HG03175 (cell line): ENCODE data around the gene ATP10A.
"Not testable (repeated sequence)": the region's sequence is repeated elsewhere in the genome, so short reads cannot be mapped to it uniquely, and the experiment has no call there.

Experiments used
- ATAC-seq: cut with Tn5 transposase; IDR thresholded peaks from one replicate; pipeline ENCODE4 v1.9.1; 2021; ENCODE audit warnings: mild to moderate bottlenecking, moderate library complexity; ENCODE audit not compliant: unreplicated experiment

The ATP10A gene

GRCh38 chr15:25670621-25671020 lies 192.5 kb downstream of the ATP10A start:
- ATAC-seq = no peak

GRCh38 chr15:25670025-25670554 lies 193.0 kb downstream of the ATP10A start:
- ATAC-seq = no peak

DNA sequence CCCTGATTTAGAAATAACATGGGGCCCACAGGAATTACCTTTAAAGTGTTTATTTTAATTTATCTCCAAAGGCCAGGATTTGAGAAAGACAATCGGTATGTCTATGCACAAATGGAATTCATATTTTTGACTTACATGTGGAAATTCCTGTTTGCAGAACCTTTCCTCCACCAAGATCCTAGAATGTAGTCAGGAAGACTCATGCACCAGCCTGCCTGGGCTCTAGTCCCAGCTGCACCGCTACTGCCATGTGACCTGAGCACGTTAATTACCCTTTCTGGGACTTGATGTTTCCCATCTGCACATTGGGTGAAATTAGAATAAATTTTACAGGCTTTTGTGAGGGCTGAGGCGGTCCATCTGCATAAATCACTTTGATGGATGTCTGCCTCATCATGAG lies 194.2 kb downstream of the ATP10A start:
- ATAC-seq = no peak

DNA sequence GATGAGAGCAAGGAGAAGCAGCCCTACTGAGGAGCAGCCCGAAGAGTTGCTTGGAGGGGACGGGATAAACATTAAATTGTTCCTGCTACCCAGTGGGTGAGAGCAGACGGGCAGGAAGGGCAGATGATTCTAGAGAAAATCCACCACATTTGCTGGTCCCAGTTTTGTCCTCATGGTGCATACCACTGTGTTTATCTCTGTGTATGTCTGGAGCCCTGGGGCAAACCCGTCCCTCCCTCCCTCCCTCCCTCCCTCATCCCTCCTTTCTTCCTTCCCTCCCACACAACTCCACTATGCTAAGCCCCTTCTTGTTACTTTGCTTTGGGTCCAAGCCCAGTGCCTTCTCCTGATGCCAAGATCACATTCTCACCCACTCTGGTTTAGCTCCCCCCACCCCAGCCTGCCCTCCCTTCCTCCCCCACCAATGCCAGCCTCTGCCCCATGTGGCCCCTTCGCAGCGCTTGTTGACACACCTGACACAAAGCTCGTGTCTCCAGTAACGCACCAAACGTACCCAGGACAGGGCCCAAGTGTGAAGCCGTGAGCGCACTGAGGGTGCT lies 194.8 kb downstream of the ATP10A start:
- ATAC-seq = no peak

- ATAC-seq = no peak
Measured at GRCh38 chr15:25667829-25668228, 195.3 kb downstream of the ATP10A start.

DNA sequence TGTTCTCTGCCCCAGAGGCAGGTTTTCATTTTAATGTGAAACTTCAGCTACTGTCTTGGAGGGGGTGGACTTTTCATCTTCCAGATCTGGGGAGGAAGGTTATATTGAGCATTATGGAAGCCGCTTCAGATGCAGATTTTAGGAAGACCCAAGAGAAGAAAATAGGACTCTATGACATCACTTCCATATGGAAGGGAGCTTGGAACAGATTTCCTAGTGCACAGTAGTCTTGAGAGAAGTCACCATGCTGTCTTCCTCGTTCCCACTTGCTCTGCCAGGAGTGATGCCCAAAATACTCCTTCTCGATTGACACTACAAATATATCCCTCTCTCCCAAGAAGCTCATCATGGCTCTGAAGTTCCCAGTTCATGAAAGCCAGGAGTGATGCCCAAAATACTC lies 197.2 kb downstream of the ATP10A start:
- no peak for ATAC-seq

DNA sequence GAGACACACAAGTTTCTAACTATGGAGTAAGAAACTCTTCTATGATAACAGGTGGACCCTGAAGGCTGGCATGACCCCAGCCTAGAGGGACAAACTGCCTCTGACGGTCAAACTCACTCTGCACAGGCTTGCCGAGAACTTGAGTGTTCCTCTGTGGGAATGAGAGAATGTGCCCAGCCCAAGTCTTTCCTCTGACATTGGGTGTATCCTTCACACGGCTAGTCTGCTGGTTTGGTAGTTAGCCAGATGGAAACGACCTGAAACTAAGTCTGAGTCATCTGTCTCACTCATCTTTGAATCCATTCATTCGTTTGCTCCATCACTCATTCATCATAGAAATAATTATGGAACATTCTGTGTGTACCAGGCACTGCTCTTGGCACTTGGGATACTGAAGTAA lies 198.4 kb downstream of the ATP10A start:
- no peak for ATAC-seq

DNA sequence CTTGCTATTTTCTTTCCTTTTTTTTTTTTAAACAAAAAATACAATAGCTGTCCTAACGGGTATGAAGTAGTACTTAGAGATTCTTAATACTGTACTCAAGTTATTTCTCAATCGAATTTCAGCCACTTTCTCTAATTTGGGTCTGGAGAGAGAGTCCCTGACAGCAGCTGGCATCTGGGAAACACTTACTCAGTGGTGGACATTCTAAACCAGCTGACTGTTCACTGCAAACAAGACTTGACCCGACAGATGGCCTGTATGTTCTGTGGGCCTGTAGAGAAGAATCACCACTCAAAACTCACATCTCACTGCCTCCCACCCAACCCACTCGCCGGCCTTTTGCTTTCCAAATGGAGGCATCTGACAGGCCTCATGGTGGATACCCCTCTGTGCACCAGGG lies 199.6 kb downstream of the ATP10A start:
- no peak for ATAC-seq

- ATAC-seq = no peak
Measured at GRCh38 chr15:25661898-25662297, 201.2 kb downstream of the ATP10A start.

DNA sequence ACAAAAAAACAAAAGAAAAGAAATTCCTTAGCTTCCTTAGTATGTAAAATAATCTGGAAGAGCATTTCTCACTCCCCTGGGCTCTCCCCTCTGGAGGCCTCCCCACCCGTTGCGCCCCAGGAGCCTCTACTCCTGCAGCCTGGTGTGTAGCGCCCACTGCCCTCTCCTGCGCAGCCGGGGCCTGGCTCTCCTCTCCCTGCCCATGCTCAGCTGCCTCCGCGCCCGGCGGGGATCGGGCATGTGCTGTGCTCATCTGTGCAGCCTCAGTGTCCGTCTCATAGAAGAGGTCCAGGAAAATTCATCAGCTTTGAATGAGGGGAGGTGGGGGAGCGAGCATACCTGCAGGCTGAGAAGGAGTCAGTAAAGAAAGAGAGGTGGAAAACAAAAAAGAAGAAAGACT lies 203.9 kb downstream of the ATP10A start:
- ATAC-seq = no peak

DNA sequence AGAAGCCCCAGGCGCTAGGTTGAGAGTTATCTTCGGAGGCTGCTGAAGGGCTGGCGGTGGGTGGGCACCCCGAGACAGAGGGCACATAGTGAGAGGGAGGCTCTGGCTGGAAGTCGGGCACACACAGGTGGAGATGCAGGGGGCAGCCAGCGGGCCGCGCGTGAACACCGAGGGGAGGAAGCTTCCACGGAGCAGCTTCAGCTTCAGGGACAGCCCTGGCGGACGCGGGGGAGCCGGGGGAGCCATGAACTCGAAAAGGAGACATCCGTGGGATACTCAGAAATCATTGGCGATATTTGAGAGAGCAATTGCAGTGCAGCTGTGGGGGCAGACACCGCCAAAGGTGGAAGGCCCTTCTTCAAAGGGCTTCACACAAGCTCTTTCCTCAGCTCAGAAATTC lies 204.6 kb downstream of the ATP10A start:
- ATAC-seq = no peak

- ATAC-seq = no peak
Measured at GRCh38 chr15:25655207-25655948, 207.7 kb downstream of the ATP10A start.

- no peak for ATAC-seq
Measured at GRCh38 chr15:25653371-25653770, 209.8 kb downstream of the ATP10A start.

- no peak for ATAC-seq
Measured at GRCh38 chr15:25652704-25653103, 210.4 kb downstream of the ATP10A start.

- no peak for ATAC-seq
Measured at GRCh38 chr15:25649390-25649789, 213.7 kb downstream of the ATP10A start.

GRCh38 chr15:25643120-25643519 lies 220.0 kb downstream of the ATP10A start:
- no peak for ATAC-seq

DNA sequence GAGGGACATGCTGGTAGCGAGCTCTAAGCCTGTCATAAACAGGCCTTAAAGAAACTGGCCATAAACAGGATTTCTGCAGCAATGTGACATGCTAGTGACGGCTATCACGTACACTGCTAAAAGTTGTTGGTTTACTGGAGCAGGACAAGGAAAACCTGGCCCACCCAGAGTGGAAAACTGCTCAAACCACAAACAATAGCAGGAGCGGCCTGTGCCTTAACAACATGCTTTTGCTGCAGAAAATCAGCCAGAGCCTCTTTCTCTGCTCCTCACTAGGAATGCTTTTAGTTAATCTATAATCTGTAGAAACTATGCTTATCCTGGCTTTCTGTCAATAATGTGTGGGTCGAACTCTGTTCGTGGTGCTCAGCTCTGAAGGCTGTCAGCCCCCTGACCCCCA lies 221.4 kb downstream of the ATP10A start:
- ATAC-seq = no peak

- no peak for ATAC-seq
Measured at GRCh38 chr15:25641361-25641760, 221.8 kb downstream of the ATP10A start.

DNA sequence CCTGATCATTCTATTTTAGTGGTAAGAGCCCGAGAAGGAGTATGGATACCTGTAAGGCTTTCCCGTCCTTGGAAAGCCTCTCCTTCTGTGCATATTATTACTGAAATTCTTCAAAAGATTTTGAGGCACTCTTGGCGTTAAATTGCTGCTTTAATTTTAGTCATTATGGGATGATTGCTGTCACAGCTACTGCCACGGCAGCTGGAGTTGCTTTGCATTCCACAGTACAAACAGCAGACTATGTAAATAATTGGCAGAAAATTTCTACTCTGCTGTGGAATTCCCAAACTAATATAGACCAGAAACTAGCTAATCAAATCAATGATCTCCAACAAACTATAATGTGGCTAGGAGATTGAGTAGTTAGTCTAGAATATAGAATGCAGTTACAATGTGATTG lies 222.2 kb downstream of the ATP10A start:
- not testable (repeated sequence) for ATAC-seq

DNA sequence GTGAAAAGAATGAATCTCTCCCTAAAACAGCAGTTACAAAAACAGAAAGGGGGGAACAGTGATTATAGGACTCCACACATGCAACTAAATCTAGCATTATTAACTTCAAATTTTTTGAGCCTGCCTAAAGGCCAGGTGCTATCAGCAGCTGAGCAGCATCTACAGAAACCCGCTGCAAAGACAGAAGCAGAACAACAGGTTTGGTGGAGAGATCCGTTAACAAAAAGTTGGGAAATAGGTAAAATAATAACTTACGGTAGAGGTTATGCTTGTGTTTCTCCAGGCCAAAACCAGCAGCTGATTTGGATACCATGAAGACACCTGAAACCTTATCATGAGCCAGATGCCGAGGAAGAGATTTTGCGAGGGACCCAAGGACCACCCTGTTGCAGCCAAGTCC lies 222.7 kb downstream of the ATP10A start:
- ATAC-seq = no peak

- ATAC-seq = not testable (repeated sequence)
Measured at GRCh38 chr15:25636486-25636885, 226.6 kb downstream of the ATP10A start.

DNA sequence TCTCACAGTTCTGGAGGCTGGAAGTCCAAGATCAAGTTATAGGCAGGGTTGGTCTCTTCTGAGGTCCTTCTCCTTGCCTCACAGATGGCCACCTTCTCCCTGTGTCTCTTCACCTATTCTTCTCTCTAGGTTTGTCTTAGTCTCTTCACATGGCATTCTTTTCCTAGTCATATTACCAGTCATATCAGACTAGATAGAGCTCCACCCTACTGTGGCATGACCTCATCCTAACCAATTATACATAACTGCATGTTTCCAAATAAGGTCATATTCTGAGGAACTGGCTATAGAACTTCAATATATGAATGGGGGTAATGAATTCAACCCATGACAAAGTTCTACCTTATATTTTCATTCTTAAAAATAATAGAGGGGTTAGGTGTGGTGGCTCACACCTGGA lies 227.9 kb downstream of the ATP10A start:
- no peak for ATAC-seq

- ATAC-seq = no peak
Measured at GRCh38 chr15:25633862-25634261, 229.3 kb downstream of the ATP10A start.
